ENCODE results near the gene CTSO.

- TF ChIP-seq GATA2 (IDR thresholded peaks at IDR 0.05; ENCODE audit: low read depth, low read length), result no peak
- no peak for TF ChIP-seq GATA3 (IDR thresholded peaks at IDR 0.05; ENCODE audit: low read depth, low read length)
Observed at GRCh38 chr4:155889031-155889793, 64.5 kb downstream of the CTSO start.

Measured in SH-SY5Y (cell line).